MM.1S (cell line): Measurements from ENCODE around the gene FAM200C.

Experiments
- DNase-seq: peaks from one replicate; pipeline ENCODE4 v3.0.0-alpha.2; 2015
- H2AFZ ChIP-seq: fragments of 300-600 bp; sonication (generic); 2 replicates; pipeline ENCODE4 v1.6.0; 2016; ENCODE audit warnings: antibody characterized with exemption, low read length
- H3F3A ChIP-seq: fragments of 300-600 bp; sonication (generic); 2 replicates; pipeline ENCODE4 v1.6.1; 2016; ENCODE audit warnings: mild to moderate bottlenecking, antibody characterized with exemption, low read length, moderate library complexity, mixed read lengths; ENCODE audit not compliant: insufficient read depth
- H3K27ac ChIP-seq: fragments of 300-600 bp; sonication (generic); 2 replicates; pipeline ENCODE4 v1.5.1; 2016; ENCODE audit warnings: mild to moderate bottlenecking, low read length
- H3K27me3 ChIP-seq: fragments of 300-600 bp; sonication (generic); replicated peaks from 2 replicates; pipeline ENCODE4 v1.6.0; 2016; ENCODE audit warnings: low read length; ENCODE audit not compliant: insufficient read depth
- H3K36me3 ChIP-seq: fragments of 300-600 bp; sonication (generic); replicated peaks from 2 replicates; pipeline ENCODE4 v1.6.1; 2016; ENCODE audit warnings: mild to moderate bottlenecking, low read length, mixed read lengths; ENCODE audit not compliant: insufficient read depth
- H3K4me1 ChIP-seq: fragments of 300-600 bp; sonication (generic); 2 replicates; pipeline ENCODE4 v1.6.1; 2016; ENCODE audit warnings: low read length, mixed read lengths
- H3K4me2 ChIP-seq: fragments of 300-600 bp; sonication (generic); 2 replicates; pipeline ENCODE4 v1.6.0; 2016; ENCODE audit warnings: low read depth, low read length
- H3K4me3 ChIP-seq: fragments of 300-600 bp; sonication (generic); 2 replicates; pipeline ENCODE4 v1.5.1; 2016; ENCODE audit warnings: low read length, mixed read lengths
- H3K79me2 ChIP-seq: fragments of 300-600 bp; sonication (generic); 2 replicates; pipeline ENCODE4 v1.6.1; 2016; ENCODE audit warnings: mixed run types, low read length, mixed read lengths
- H3K9ac ChIP-seq: fragments of 300-600 bp; sonication (generic); 2 replicates; pipeline ENCODE4 v1.6.1; 2016; ENCODE audit warnings: low read length, mixed read lengths
- H3K9me2 ChIP-seq: fragments of 300-600 bp; sonication (generic); replicated peaks from 2 replicates; pipeline ENCODE4 v1.6.1; 2016; ENCODE audit warnings: mild to moderate bottlenecking, low read length, mixed read lengths; ENCODE audit not compliant: insufficient read depth
- H3K9me3 ChIP-seq: fragments of 300-600 bp; sonication (generic); replicated peaks from 2 replicates; pipeline ENCODE4 v1.6.1; 2016; ENCODE audit warnings: mild to moderate bottlenecking, low read length, mixed read lengths; ENCODE audit not compliant: insufficient read depth
- H4K20me1 ChIP-seq: fragments of 300-600 bp; sonication (generic); 2 replicates; pipeline ENCODE4 v1.6.1; 2016; ENCODE audit warnings: mild to moderate bottlenecking, low read length, moderate library complexity, mixed read lengths; ENCODE audit not compliant: insufficient read depth
- EZH2 ChIP-seq: fragments of 300-600 bp; sonication (generic); optimal IDR thresholded peaks from 2 replicates; pipeline ENCODE3; 2017; ENCODE audit warnings: low read depth, mild to moderate bottlenecking, antibody characterized with exemption, low read length, mixed read lengths
- EZH2phosphoT487 ChIP-seq: fragments of 300-600 bp; sonication (generic); IDR thresholded peaks from 2 replicates; pipeline ENCODE4 v1.6.1; 2018; ENCODE audit warnings: antibody characterized with exemption, low read length
- TF ChIP-seq, protein P1 (sequence below): fragments of 300-600 bp; sonication (generic); IDR thresholded peaks from 2 replicates; pipeline ENCODE4 v1.5.1; 2016; ENCODE audit warnings: antibody characterized with exemption, low read length, mixed read lengths

The FAM200C gene

DNA sequence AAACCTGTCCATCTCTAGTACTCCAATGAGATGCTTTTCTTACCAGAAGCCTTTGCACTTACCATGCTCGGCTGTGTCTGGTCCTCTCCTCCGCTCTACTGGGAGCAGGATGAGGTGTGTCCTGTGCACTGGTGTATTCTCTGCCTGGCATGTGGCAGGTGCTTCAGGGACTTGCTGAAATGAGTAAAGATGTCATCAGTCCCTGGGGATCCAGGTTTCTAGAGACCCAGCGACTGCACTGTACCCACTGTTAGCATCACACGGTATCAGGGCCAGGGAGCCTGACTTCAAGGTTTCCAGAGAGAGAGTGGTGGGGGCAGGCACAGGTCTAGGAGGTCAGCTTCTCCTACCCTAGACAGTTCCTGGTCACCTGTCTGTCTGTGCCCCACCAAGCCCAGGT lies 32.3 kb upstream of the FAM200C start:
- Histone ChIP-seq H3K36me3 (no peaks in the 10 kb centered on the region), H3K4me1 (no peaks in the 10 kb centered on the region), H3F3A (no peaks in the 10 kb centered on the region), H2AFZ (no peak overlapping the region), H3K27me3 (no peaks in the 10 kb centered on the region), H3K4me3 (no peak overlapping the region), H3K9me3 (no peaks in the 10 kb centered on the region), H3K9ac (no peak overlapping the region), H4K20me1 (no peaks in the 10 kb centered on the region), H3K79me2 (no peaks in the 10 kb centered on the region), H3K9me2 (no peaks in the 10 kb centered on the region), H3K4me2 (no peak overlapping the region), H3K27ac (no peak overlapping the region)
- DNase-seq: no peak
- no peak for TF ChIP-seq EZH2phosphoT487
- TF ChIP-seq, protein P1, sequence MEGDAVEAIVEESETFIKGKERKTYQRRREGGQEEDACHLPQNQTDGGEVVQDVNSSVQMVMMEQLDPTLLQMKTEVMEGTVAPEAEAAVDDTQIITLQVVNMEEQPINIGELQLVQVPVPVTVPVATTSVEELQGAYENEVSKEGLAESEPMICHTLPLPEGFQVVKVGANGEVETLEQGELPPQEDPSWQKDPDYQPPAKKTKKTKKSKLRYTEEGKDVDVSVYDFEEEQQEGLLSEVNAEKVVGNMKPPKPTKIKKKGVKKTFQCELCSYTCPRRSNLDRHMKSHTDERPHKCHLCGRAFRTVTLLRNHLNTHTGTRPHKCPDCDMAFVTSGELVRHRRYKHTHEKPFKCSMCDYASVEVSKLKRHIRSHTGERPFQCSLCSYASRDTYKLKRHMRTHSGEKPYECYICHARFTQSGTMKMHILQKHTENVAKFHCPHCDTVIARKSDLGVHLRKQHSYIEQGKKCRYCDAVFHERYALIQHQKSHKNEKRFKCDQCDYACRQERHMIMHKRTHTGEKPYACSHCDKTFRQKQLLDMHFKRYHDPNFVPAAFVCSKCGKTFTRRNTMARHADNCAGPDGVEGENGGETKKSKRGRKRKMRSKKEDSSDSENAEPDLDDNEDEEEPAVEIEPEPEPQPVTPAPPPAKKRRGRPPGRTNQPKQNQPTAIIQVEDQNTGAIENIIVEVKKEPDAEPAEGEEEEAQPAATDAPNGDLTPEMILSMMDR: no peak
- TF ChIP-seq EZH2: no peak

DNA sequence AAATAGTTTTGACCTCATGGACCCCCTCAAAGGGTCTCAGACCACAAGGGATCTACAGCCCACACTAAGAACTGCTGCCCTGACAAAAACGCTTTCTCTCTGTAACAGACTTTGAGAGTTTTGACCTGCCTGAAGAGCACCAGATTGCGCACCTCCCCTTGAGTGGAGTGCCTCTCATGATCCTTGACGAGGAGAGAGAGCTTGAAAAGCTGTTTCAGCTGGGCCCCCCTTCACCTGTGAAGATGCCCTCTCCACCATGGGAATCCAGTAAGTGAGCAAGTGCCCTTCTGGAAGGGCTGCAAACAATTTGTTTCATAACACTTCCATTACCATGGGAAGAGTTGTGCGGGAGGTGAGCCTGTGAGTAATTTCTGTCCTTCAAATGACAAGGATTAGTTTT lies 27.8 kb upstream of the FAM200C start:
- Histone ChIP-seq H3K36me3 (peaks cover 4% of the 10 kb centered on the region; the same call in 1 of the 2 replicates), H3K4me3 (no peak overlapping the region), H3K9me2 (no peaks in the 10 kb centered on the region), H3K4me1 (peaks cover 10% of the 10 kb centered on the region), H3F3A (no peaks in the 10 kb centered on the region), H2AFZ (no peak overlapping the region), H3K79me2 (peaks cover 27% of the 10 kb centered on the region), H3K9ac (no peak overlapping the region), H3K9me3 (no peaks in the 10 kb centered on the region), H3K27ac (no peak overlapping the region), H4K20me1 (no peaks in the 10 kb centered on the region), H3K27me3 (no peaks in the 10 kb centered on the region), H3K4me2 (no peak overlapping the region)
- no peak for DNase-seq
- TF ChIP-seq EZH2phosphoT487 (no peak), EZH2 (no peak)
- TF ChIP-seq, protein P1: no peak

DNA sequence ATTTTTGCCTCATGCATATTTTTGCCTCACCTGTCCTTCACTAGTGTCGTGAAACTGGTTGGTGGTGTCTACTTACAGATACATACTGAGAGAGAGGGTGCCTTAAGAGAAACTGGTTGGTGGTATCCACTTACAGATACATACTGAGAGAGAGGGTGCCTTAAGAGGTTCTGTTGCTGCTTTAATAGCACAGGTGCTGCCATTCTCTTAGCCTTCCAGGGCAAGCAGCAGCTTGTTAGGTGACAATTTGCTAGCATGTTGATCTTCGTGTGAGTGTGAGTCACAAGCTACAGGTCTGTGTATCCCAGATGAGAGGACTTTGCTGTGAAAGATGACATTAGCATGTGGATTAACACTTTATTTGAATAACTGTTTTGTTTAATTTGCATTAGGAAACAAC lies 23.2 kb upstream of the FAM200C start:
- no peak overlapping the region for H2AFZ ChIP-seq

More for the DNA sequence above, 23.2 kb upstream of the FAM200C start:
- H3K36me3 ChIP-seq: peaks cover 4% of the 10 kb centered on the region; the same call in 1 of the 2 replicates
- peaks cover 43% of the 10 kb centered on the region for H3K79me2 ChIP-seq
- no peaks in the 10 kb centered on the region for H3K9me2 ChIP-seq
- peaks cover 28% of the 10 kb centered on the region for H3F3A ChIP-seq
- peak overlapping the region; percentile 73 for H3K4me2 ChIP-seq
- peaks cover 27% of the 10 kb centered on the region for H3K4me1 ChIP-seq
- no peaks in the 10 kb centered on the region for H3K9me3 ChIP-seq
- H4K20me1 ChIP-seq: no peaks in the 10 kb centered on the region
- DNase-seq: no peak
- H3K27me3 ChIP-seq: no peaks in the 10 kb centered on the region
- peak overlapping the region; percentile 81 for H3K4me3 ChIP-seq
- H3K27ac ChIP-seq: no peak overlapping the region
- peak overlapping the region; percentile 63; the same call in 1 of the 2 replicates for H3K9ac ChIP-seq
- no peak for TF ChIP-seq EZH2
- TF ChIP-seq, protein P1: no peak
- TF ChIP-seq EZH2phosphoT487: no peak
